Measurements from ENCODE around the gene PRKCG.

The PRKCG gene

DNA sequence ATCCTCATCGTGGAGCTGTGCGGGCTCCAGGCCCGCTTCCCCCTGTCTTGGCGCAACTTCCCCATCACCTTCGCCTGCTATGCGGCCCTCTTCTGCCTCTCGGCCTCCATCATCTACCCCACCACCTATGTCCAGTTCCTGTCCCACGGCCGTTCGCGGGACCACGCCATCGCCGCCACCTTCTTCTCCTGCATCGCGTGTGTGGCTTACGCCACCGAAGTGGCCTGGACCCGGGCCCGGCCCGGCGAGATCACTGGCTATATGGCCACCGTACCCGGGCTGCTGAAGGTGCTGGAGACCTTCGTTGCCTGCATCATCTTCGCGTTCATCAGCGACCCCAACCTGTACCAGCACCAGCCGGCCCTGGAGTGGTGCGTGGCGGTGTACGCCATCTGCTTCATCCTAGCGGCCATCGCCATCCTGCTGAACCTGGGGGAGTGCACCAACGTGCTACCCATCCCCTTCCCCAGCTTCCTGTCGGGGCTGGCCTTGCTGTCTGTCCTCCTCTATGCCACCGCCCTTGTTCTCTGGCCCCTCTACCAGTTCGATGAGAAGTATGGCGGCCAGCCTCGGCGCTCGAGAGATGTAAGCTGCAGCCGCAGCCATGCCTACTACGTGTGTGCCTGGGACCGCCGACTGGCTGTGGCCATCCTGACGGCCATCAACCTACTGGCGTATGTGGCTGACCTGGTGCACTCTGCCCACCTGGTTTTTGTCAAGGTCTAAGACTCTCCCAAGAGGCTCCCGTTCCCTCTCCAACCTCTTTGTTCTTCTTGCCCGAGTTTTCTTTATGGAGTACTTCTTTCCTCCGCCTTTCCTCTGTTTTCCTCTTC, 8.0 kb upstream of the PRKCG start:
- no peak for DNase-seq

- DNase-seq = no peak
These were observed 7.4 kb upstream of the PRKCG start for GRCh38 chr19:53874606-53874990.

GRCh38 chr19:53875602-53876325, 6.2 kb upstream of the PRKCG start:
- no peak for DNase-seq

DNA sequence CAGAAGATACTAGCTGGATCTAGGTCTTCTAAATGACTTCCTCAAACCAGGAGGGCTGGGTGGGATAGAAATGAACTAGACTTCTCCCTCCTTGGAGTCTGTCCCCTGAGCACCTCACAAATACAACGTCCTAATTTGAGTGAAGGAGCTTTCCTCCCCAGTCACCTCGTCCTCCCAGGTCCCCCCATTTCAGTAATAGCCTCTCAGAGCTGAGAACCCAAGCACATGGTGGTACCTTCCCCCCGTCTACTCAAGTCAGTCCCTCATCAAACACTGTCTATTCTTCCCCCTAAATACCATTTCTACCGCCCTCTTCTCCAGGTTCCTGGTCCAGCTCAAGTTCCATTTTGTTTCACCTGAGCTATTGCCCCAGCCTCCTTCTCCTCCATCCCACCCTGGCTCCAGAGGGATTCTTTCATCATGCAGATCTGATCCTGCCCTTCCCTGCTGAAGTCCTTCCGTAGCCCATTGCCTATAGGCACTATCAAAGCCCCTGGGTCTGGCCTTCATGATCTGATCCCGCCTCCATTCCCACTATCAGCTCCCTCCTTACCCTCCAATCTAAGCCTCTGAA, 5.3 kb upstream of the PRKCG start:
- DNase-seq = no peak

GRCh38 chr19:53877361-53877766, 4.6 kb upstream of the PRKCG start:
- DNase-seq = no peak

- no peak for DNase-seq
These were observed 3.2 kb upstream of the PRKCG start for GRCh38 chr19:53878776-53879139.

DNA sequence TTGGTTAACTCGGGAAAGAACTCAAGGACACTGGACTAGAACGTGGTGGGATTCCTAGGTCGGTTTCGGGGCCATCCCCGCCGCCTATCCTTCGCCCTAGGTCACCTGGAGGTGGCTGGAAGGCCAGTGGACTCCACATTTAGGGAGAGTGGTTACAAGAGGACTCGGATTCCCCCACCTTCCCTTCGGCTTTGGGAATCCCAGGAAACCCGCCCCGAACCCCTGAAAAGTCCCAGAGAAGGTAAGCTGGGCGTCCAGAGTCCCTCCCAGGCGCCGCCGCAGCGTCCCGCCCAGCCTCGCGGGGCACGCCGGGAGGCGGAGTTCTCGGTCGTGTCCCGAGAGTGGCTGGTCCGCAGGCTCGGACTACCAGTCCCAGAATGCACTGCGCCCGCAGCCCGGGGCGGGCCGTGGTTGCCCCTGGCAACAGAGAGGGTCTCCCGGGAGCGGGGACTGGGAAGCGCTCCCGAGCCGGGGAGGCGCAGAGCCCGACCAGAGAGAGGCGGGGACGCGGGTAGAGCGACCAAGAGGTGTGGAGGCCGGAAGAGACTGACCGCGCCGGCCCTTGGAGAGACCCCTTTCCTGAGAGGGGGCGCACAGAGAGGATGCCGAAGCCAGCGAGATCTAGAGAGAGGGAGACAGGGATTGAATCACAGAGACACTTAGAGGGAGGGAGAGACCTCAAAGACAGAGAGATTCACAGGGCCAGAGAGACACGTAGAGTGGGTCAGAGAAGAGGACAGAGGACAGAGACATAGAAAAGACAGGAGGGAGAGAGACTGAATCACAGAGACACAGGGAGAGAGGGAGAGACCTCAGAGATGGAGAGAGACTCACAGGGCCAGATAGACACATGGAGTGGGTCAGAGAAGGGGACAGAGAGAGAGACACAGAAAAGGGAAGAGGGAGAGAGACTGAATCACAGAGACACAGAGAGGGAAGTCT, 2.6 kb upstream of the PRKCG start:
- peak; percentile 82 for DNase-seq

- DNase-seq = no peak
These were observed 1.1 kb upstream of the PRKCG start for GRCh38 chr19:53880711-53881481.

- no peak for DNase-seq
These were observed 524 bp downstream of the PRKCG start for GRCh38 chr19:53882391-53883050.

- no peak for DNase-seq
These were observed 1.2 kb downstream of the PRKCG start for GRCh38 chr19:53883231-53883661.

- DNase-seq = no peak
These were observed 1.7 kb downstream of the PRKCG start for GRCh38 chr19:53883741-53884140.

GRCh38 chr19:53884256-53884655, 2.3 kb downstream of the PRKCG start:
- no peak for DNase-seq

DNA sequence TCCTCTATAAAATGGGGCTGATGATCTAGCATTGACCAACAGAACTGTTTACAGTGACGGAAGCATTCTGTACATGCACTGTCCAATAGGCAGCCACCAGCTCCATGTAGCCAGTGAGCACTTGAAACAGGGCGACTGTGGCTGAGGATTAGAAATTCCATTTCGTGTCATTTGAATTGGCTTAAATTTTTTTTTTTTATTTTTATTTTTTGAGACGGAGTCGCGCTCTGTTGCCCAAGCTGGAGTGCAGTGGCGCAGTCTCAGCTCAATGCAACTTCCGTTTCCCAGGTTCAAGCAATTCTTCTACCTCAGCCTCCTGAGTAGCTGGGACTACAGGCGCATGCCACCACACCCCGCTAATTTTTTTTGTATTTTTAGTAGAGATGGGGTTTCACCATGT, 3.0 kb downstream of the PRKCG start:
- no peak for DNase-seq

- no peak for DNase-seq
These were observed 10.4 kb downstream of the PRKCG start for GRCh38 chr19:53892301-53892980.

- no peak for DNase-seq
These were observed 11.0 kb downstream of the PRKCG start for GRCh38 chr19:53892981-53893325.

DNA sequence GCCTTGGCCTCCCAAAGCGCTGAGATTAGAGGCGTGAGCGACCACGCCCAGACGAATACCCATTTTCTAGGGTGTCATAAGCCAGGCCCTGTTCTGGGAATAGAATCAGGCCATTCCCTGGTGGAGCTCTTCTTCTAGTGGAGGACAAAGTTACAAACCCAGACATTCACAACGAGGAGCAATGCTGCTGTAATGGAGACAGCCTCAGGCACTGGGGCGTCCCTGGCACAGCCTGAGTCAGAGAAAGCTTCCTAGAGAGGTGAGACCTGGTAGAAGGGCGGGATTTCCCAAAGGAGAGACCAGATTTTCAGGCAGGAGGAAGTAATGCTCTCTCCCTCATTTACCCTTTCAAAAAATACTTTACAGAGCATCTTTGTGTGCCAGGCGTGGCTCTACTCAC, 12.7 kb downstream of the PRKCG start:
- DNase-seq = no peak

- DNase-seq = no peak
These were observed 14.7 kb downstream of the PRKCG start for GRCh38 chr19:53896682-53897081.

DNA sequence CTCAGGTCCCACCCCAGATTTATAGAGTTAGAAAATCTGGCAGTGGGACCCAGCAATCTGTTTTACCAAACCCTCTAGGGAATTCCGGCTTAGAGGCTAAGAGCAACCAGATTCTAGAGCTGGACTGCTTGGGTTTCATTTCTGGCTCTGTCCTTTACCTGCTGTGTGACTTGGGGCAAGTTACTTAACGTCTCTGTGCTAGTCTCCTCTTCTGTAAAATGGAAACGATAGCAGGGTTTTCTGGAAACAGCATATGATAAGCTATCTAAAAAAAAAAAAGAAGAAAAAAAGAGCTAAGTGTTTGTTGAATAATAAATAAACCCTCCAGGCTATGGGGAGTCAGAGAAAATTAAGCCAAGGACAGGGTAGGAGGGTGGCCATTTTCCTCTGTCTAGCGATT, 15.5 kb downstream of the PRKCG start:
- no peak for DNase-seq

DNA sequence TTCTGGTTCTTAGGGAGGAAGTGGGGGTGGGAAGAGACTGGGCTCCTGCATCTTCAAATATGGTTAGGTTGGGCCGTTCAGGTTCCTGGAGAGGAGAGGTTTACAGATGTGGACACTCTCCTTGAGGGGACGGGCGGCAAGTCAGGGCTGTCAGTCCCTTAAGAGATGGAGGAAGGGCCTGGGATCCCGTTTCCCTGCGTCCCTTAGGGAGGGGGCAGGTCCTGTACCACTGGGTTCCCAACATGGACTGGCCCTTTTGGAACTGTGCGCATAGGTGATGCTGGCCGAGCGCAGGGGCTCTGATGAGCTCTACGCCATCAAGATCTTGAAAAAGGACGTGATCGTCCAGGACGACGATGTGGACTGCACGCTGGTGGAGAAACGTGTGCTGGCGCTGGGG, 16.2 kb downstream of the PRKCG start:
- no peak for DNase-seq

- DNase-seq = no peak
These were observed 16.8 kb downstream of the PRKCG start for GRCh38 chr19:53898636-53899341.
